Hepatocyte (in vitro differentiated cells): ENCODE results near the gene LRFN3. TPM values are rescaled to one million over a fixed set of nuclear protein-coding genes. Genes with fewer than 3 reads are reported as not detected.
"Not testable (repeated sequence)": the region's sequence is repeated elsewhere in the genome, so short reads cannot be mapped to it uniquely, and the experiment has no call there.

ENCODE experiments used
- DNase-seq: peaks from one replicate; pipeline ENCODE4 v3.0.0-alpha.2; 2016; ENCODE audit warnings: low spot score
- H2AFZ ChIP-seq: fragments of 200-600 bp; sonication (generic); 2 replicates; pipeline ENCODE4 v1.6.0; 2016; ENCODE audit warnings: antibody characterized with exemption, mild to moderate bottlenecking
- H3K27ac ChIP-seq: fragments of 200-600 bp; sonication (generic); 2 replicates; pipeline ENCODE4 v1.5.1; 2016; ENCODE audit warnings: mild to moderate bottlenecking
- H3K27me3 ChIP-seq: fragments of 200-600 bp; sonication (generic); 2 replicates; pipeline ENCODE4 v1.6.1; 2016
- H3K36me3 ChIP-seq: fragments of 200-600 bp; sonication (generic); replicated peaks from 2 replicates; pipeline ENCODE4 v1.5.1; 2016; ENCODE audit warnings: low read depth; ENCODE audit not compliant: insufficient read depth
- H3K4me1 ChIP-seq: fragments of 200-600 bp; sonication (generic); 2 replicates; pipeline ENCODE4 v1.5.1; 2016; ENCODE audit warnings: mild to moderate bottlenecking, moderate library complexity; ENCODE audit not compliant: insufficient read depth
- H3K4me2 ChIP-seq: fragments of 200-600 bp; sonication (generic); 2 replicates; pipeline ENCODE4 v1.6.0; 2016
- H3K4me3 ChIP-seq: fragments of 200-600 bp; sonication (generic); 2 replicates; pipeline ENCODE4 v1.5.1; 2016; ENCODE audit warnings: mild to moderate bottlenecking
- H3K79me2 ChIP-seq: fragments of 200-600 bp; sonication (generic); 2 replicates; pipeline ENCODE4 v1.6.0; 2017; ENCODE audit warnings: mild to moderate bottlenecking
- H3K9me2 ChIP-seq: fragments of 200-600 bp; sonication (generic); replicated peaks from 2 replicates; pipeline ENCODE4 v1.6.0; 2017; ENCODE audit warnings: mild to moderate bottlenecking; ENCODE audit not compliant: insufficient read depth
- H3K9me3 ChIP-seq: fragments of 200-600 bp; sonication (generic); 2 replicates; pipeline ENCODE4 v1.5.1; 2016; ENCODE audit warnings: low read depth, mild to moderate bottlenecking
- H4K20me1 ChIP-seq: fragments of 200-600 bp; sonication (generic); 2 replicates; pipeline ENCODE4 v1.6.0; 2016; ENCODE audit warnings: mild to moderate bottlenecking; ENCODE audit not compliant: insufficient read depth, poor library complexity, severe bottlenecking
- EZH2 ChIP-seq: fragments of 200-600 bp; sonication (generic); IDR thresholded peaks from 2 replicates; pipeline ENCODE4 v1.6.1; 2016; ENCODE audit warnings: antibody characterized with exemption, mild to moderate bottlenecking, borderline replicate concordance
- EZH2phosphoT487 ChIP-seq: fragments of 200-600 bp; sonication (generic); IDR thresholded peaks from one replicate; pipeline ENCODE4 v1.6.1; 2018; ENCODE audit warnings: antibody characterized with exemption, mild to moderate bottlenecking, low read depth, moderate library complexity; ENCODE audit not compliant: unreplicated experiment, severe bottlenecking
- WGBS: methylation state at CpG from one replicate; pipeline ENCODE4 v1.1.6; 2016; ENCODE audit warnings: low lambda C conversion rate; ENCODE audit errors: missing lambda C conversion rate; 5-methylcytosine and 5-hydroxymethylcytosine counted together
- polyA plus RNA-seq: library from polyadenylated mRNA; unstranded; fragments of >200 nt; fragmentation: Nextera tagmentation; extraction: Ambion mirVana; gene quantifications from 2 replicates; pipeline ENCODE4 v1.2.1, GENCODE V29; 2016
- total RNA-seq: library from RNA; depleted of rRNA; stranded (reverse); fragments of >200 nt; gene quantifications from 2 replicates; pipeline ENCODE4 v1.2.3, GENCODE V29; 2014
- TF ChIP-seq, protein P1 (sequence below): fragments of 200-600 bp; sonication (generic); IDR thresholded peaks from 2 replicates; pipeline ENCODE4 v1.5.1; 2016; ENCODE audit warnings: antibody characterized with exemption, mild to moderate bottlenecking; ENCODE audit not compliant: poor library complexity

The LRFN3 gene
- total and polyA plus RNA-seq, 2 experiments from 2014 or later = 4.7 to 19.2 TPM

- H3K79me2 ChIP-seq = no peaks in the 10 kb centered on the region
- no peak overlapping the region for H2AFZ ChIP-seq
- no peaks in the 10 kb centered on the region for H3K9me3 ChIP-seq
- DNase-seq = no peak
- no peak for TF ChIP-seq EZH2phosphoT487
- TF ChIP-seq, protein P1, sequence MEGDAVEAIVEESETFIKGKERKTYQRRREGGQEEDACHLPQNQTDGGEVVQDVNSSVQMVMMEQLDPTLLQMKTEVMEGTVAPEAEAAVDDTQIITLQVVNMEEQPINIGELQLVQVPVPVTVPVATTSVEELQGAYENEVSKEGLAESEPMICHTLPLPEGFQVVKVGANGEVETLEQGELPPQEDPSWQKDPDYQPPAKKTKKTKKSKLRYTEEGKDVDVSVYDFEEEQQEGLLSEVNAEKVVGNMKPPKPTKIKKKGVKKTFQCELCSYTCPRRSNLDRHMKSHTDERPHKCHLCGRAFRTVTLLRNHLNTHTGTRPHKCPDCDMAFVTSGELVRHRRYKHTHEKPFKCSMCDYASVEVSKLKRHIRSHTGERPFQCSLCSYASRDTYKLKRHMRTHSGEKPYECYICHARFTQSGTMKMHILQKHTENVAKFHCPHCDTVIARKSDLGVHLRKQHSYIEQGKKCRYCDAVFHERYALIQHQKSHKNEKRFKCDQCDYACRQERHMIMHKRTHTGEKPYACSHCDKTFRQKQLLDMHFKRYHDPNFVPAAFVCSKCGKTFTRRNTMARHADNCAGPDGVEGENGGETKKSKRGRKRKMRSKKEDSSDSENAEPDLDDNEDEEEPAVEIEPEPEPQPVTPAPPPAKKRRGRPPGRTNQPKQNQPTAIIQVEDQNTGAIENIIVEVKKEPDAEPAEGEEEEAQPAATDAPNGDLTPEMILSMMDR = no peak
- TF ChIP-seq EZH2 = no peak
- H3K9me2 ChIP-seq = no peaks in the 10 kb centered on the region
- H3K4me2 ChIP-seq = no peak overlapping the region
- WGBS = 94% methylated on average over 18 of the region's 18 CpGs
- H3K4me3 ChIP-seq = no peak overlapping the region
- no peaks in the 10 kb centered on the region for H4K20me1 ChIP-seq
- H3K27ac ChIP-seq = no peak overlapping the region
- no peaks in the 10 kb centered on the region for H3K27me3 ChIP-seq
- no peaks in the 10 kb centered on the region for H3K4me1 ChIP-seq
- H3K36me3 ChIP-seq = no peaks in the 10 kb centered on the region
These were observed 46.6 kb upstream of the LRFN3 start for GRCh38 chr19:35889370-35890112.

DNA sequence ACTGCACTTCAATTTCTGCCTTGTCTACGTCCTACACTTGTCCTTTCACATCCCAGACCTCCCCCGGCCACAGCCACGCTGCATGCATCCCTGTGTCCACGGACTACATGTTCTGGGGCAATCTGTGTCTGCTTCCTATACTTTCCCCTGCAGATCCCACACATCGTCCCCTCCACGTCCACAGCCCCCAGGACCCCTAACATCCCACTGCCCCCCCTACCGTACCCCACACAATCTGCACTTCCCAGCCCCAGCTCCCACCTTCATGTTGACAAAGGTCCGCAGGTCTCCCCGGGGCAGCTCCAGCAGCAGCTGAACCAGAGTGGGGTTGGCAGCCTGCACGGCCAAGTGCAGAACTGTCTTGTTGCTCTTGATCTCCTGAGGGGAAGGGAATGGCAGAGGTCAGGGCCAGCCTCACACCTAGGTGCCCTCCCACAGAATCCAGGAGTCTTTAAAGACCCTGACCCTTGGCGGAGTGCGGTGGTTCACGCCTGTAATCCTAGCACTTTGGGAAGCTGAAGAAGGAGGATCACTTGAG is 46.0 kb upstream of the LRFN3 start:
- DNase-seq = no peak
- Histone ChIP-seq H2AFZ (no peak overlapping the region), H3K4me1 (no peaks in the 10 kb centered on the region), H4K20me1 (no peaks in the 10 kb centered on the region), H3K27ac (no peak overlapping the region), H3K4me2 (no peak overlapping the region), H3K4me3 (no peak overlapping the region), H3K27me3 (no peaks in the 10 kb centered on the region), H3K79me2 (no peaks in the 10 kb centered on the region), H3K9me2 (no peaks in the 10 kb centered on the region), H3K9me3 (no peaks in the 10 kb centered on the region), H3K36me3 (no peaks in the 10 kb centered on the region)
- 94% methylated on average over 11 of the region's 13 CpGs for WGBS
- TF ChIP-seq EZH2phosphoT487 = no peak
- TF ChIP-seq, protein P1 = no peak
- no peak for TF ChIP-seq EZH2

DNA sequence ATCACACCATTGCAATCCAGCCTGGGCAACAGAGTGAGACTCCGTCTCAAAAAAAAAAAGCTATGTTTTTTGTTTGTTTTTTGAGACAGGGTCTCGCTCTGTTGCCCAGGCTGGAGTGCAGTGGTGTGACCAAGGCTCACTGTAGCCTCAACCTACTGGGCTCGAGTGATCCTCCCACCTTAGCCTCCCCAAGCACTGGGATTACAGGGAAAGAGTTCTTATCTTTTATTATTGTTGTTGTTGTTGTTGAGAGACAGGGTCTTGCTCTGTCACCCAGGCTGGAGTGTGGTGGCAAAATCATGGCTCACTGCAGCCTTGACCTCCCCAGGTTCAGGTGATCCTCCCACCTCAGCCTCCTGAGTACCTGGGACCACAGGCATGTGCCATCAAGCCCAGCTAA is 44.4 kb upstream of the LRFN3 start:
- not testable (repeated sequence) for H3K36me3 ChIP-seq, H3K9me3 ChIP-seq, H3K4me1 ChIP-seq, H3K79me2 ChIP-seq, H3K4me2 ChIP-seq, H3K27ac ChIP-seq, H3K9me2 ChIP-seq, H4K20me1 ChIP-seq, DNase-seq, H2AFZ ChIP-seq, H3K4me3 ChIP-seq, H3K27me3 ChIP-seq
- 95% methylated on average over 3 of the region's 3 CpGs for WGBS

- H4K20me1 ChIP-seq = no peaks in the 10 kb centered on the region
- 95% methylated on average over 2 of the region's 2 CpGs for WGBS
- peaks cover 6% of the 10 kb centered on the region for H3K4me1 ChIP-seq
- no peaks in the 10 kb centered on the region for H3K9me2 ChIP-seq
- peaks cover 15% of the 10 kb centered on the region for H3K79me2 ChIP-seq
- DNase-seq = no peak
- no peak overlapping the region for H2AFZ ChIP-seq
- H3K4me2 ChIP-seq = no peak overlapping the region
- no peaks in the 10 kb centered on the region for H3K27me3 ChIP-seq
- H3K36me3 ChIP-seq = no peaks in the 10 kb centered on the region
- no peaks in the 10 kb centered on the region for H3K9me3 ChIP-seq
- H3K27ac ChIP-seq = no peak overlapping the region
- TF ChIP-seq, protein P1 = no peak
- TF ChIP-seq EZH2phosphoT487 (no peak), EZH2 (no peak)
- H3K4me3 ChIP-seq = no peak overlapping the region
These were observed 41.8 kb upstream of the LRFN3 start for GRCh38 chr19:35894342-35894741.
